Measurements from ENCODE around the gene TARS2.
A peak's percentile ranks its signal among the peaks of the same experiment; 100 is the strongest.

TARS2 gene

DNA sequence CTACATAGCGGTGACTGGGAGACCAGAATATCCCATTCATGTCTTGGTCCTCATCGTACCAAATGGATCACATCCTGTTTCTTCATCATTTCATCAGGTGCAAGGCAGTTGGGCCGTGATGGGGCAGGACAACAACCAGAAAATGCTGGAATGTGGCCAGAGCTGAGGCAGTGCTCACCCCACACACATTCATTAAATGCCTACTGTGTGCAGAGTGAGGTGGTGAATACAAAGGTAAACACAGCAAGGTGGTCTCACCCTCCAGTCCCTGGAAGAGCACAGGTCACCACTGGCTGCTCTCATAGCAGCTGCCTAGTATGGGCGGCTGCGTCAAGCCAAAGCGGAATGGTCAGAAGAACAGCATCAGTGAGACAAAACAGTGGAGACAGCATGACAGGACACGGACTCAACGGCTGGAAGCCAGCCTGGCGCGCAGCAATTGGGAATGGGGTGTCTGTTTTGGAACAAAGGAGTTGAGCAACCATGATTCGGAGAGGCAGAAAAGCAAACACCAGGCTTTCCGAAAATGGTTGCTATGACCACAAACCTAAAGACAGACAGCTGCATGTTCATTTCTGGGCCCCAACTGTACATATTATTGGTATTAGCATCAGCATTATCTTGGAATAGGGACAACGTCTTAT is 56.4 kb downstream of the TARS2 start:
- peak; percentile 93 for DNase-seq

DNA sequence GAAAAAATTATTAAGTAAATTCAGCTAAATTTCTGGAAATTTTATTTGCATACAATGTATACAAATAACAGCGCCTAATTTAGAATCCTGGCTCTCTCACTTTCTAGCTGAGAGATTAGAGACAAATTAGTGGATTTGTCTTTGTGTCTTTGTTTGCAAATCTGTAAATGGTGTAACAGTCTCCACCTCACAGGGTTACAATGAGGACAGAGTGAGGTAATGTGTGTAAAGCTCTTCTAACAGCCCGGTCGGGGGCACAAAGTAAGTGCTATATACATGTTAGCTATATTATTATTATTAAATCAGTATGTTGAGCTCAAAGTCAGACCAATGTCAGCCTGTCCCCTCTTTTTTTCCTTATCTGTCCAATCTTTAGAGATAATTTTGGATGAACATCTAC is 57.0 kb downstream of the TARS2 start:
- peak; percentile 55 for DNase-seq

DNA sequence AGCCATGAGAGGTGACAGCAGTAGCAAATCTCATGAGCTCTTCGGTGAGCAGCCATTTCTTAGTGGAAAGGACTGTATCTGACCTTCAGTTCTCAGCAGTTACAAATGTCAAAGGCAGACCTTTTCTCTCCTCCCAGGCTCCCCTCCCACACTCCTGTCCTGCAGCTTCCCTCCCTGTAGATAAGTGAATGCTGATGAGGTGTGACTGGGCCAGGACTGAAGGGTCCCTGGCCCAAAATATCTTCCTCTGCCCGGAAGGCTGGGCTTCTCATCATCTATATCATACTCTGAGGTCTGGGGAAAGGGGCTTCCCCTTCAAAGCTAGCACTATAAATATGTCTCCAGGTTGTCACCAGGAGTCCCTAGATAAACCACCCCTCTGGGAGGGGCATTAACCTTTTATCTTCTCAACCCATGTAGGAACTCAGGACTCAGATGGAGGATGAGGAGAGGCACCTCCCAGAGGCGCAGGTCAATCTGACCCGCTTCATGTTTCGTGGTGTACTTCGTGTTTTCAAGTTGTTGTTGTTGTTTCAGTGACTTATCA is 58.3 kb downstream of the TARS2 start:
- DNase-seq, result no peak

DNA sequence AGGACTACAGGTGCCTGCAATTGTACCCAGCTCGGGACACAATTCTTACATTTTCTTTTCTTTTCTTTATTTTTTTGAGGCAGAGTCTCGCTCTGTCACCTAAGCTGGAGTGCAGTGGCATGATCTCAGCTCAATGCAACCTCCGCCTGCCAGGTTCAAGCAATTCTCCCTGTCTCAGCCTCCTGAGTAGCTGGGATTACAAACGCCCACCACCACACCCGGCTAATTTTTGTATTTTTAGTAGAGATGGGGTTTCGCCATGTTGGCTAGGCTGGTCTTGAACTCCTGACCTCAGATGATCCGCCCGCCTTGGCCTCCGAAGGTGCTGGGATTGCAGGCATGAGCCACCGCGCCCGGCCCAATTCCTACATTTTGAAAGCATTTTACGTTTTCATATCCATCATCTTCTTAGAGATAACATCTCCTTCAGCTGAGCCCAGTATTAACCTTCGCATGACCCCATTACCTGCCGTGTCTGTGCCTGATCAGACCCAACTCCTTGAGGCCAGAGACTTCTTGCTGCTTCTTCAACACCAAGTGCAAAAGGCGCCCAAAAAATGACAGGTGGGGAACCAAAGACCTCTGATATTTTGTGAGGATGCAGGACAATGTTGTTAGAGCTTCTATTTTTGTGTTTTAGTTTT is 59.2 kb downstream of the TARS2 start:
- DNase-seq, result no peak

DNA sequence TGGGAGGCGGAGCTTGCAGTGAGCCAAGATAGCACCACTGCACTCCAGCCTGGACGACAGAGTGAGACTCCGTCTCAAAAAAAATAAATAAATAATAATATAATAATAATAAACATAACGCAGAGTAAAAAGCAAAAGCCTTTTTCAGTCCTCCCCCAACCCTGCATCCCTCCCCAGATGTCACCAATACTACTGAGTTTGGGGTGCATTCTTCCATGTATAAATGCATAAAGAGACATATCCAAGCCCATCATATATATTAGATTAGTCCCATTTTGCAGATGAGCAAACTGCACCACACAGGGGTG is 61.1 kb downstream of the TARS2 start:
- no peak for DNase-seq

DNA sequence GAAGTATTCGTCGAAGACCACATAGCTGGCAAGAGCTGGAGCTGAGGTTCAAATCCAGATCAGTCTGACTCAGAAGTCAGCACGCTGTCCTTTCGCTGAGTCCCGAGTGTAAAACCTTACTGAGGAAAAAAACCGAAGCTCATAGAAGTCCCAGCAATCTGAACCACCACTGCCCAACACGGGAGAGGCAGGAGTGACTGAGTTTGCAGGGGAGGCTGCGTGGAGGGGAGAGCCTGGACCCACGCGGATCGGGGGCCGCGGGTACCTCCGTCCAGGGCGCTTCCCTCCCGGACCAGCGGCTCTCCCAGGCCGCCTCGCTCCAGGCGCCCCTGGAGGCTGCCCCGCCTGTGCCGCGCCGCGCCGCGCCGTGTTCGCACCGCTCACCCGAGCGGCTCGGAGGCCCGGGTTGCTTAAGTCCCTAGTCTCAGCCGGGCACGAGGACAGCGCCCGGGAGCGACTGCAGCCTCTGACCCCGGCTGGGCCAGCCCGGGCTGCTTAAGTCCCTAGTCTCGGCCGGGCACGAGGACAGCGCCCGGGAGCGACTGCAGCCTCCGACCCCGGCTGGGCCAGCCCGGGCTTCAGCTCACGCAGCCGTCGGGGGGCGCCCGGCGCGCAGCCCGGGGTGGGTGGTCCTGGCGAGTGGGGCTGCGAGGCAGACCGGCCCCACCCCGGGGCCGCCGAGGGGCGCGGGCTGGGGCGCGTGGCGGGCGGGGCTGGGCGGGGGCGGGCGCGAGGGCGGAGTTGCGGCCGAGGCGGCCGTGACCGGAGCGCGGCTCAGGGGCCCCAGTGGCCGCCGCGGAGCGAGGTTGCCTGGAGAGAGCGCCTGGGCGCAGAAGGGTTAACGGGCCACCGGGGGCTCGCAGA is 61.6 kb downstream of the TARS2 start, which contains the start of gene ADAMTSL4:
ADAMTSL4 (plus strand) TSS at position 777 of the 864 bp plus-strand sequence. CDS start 2,881 bp downstream, outside the sequence.
- DNase-seq, result peak; percentile 69

DNA sequence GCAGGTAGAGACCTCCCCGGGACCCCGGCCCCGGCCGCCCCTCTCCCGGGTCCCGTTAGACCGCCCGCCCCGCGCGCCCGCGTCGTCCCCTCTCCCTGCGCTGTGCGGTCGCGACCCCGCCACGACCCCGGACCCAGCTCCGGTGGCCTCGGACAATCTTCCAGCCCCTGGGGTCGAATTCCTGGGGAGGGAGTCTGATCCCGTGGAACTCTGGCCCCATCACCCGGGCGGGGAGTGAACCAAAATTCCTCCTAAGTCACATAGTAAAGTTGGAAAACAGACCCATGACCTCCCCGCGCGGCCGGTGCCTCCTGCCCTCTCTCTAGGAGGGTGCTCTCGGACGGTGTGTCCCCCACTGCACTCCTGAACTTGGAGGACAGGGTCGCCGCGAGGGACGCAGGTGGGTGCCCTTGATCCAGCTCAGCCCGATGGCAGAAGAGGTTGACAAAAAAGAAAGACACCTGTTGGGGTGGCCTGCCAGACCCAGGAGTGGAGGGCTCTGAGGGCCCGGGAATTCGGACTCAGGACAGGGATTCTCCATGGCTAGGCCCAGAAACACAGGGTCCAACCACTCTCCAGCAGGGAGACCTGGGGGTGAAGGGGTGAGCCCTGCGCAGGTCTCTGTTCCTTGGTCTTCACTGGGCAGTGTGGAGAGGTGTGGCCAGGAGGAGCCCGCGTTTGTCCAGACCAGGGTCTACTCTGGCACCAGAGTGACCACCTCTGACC is 62.4 kb downstream of the TARS2 start:
- no peak for DNase-seq

DNA sequence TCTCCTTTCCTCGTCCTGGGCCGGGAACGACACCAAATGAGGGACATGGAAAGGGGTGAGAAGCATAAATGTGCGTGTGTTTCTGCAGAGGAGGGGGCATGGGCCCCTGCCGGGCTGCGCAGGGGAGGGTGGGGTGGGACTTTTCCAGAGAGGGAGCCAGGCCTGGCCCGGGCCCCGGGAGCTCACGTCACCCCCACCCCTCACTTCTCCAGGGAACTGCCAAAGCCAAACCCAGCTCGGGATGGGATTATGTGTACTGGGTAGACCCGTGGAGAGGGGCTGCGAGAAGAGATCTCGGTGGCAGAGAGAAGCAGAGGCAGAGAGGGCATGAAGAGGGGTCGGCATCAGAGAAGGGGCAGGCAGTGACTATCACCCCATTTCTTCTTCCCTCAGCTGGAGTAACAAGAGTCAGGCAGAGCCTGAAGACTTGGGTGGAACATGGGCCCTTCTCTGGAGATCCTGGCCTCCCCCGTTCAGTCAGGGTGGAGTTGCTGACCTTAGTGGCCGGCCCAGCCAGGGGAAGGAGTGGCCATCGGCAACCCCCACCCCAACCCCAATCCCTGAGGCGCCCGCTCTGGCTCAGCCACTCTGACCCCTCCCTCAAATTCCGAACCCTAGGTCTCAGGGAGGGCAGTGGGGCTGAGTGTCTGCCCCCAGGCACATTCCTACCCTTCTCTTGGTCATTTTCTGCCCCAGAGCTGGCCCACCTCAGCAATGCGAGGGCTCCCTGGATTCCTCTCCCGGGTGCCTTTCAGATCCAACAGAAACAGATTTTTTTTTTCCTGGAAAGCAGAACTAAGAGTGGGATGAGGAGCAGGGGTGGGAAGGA is 63.2 kb downstream of the TARS2 start:
- no peak for DNase-seq

DNA sequence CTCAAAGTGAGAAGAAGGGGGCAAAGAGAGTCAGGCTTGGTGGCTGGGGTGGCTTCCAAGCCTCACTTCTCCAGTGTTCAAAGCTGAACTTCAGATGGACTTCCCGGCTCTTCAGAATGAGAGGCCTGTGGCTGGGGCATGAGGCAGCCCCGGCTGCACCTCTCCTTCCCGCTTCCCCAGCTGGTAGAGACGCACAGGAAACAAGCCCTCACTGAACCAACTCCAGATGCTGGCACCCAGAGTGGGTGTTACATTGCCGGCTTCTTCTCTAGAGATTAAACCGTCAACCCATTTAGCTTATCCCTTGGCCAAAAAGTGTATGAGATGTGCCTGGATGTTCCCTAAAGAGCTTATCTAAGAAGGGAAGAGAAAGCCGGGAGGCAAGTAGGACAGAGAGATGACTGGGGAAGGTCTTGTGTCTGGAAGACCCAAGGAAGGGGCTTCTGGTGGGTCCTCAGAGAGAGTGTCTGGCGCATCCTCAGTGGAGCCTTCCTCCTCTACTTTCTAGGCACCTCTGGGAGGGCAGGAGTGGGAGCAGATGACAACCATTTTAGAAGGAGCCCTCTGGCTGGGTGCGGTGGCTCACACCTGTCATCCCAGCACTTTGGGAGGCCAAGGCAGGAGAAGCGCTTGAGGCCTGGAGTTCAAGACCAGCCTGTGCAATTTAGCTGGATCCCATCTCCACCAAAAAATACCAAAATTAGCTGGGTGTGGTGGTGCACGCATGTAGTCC is 64.0 kb downstream of the TARS2 start:
- no peak for DNase-seq

DNA sequence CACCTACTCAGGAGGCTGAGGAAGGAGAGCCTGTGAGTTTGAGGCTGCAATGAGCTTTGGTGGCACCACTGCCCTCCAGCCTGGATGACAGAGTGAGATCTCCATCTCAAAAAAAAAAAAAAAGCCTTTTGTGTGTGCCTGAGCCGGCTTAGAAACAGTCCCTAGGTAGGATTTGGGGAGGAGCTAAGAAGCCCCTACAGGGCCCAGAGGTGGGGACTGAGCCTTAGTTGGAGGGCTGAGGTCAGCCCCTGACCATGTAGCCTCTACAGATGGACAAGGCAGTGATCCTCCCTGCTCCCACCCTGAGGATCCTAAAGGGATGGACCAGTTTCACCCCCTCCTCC is 64.5 kb downstream of the TARS2 start:
- no peak for DNase-seq

DNA sequence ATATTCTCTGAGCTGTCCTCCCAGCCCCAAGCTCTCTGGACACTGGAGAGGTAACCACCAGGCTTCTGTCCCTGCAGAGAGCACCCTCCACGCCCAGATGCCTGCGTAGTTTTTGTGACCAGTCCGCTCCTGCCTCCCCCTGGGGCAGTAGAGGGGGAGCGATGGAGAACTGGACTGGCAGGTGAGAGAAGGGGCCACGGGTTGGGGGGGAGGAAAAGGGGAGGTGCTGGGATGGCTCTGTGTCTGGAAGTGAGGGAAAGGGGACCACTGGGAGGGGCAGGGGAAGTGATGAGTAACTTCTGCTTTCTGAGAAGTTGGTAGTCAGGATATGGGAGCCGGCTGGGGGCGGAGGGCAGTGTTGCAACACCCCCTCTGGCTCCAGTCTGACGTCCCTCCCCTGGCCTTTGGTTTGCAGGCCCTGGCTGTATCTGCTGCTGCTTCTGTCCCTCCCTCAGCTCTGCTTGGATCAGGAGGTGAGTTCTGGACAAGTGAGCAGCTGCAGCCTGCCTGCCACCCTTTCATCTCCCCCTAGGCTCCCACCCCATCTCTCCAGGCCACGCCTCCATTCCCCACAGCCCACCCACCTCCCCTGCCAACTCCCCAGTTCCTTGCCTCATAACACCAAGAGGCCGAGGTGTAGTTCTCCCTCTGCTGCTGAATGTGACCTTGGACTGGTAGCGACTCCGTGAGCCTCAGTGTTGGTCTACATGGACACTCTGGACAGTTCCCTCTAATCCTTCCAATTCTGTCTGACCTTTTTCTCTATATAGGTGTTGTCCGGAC is 65.1 kb downstream of the TARS2 start:
- DNase-seq, result no peak

DNA sequence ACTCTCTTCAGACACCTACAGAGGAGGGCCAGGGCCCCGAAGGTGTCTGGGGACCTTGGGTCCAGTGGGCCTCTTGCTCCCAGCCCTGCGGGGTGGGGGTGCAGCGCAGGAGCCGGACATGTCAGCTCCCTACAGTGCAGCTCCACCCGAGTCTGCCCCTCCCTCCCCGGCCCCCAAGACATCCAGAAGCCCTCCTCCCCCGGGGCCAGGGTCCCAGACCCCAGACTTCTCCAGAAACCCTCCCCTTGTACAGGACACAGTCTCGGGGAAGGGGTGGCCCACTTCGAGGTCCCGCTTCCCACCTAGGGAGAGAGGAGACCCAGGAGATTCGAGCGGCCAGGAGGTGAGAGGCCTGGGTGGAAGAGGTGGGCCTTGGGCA is 65.7 kb downstream of the TARS2 start:
- DNase-seq, result no peak

DNA sequence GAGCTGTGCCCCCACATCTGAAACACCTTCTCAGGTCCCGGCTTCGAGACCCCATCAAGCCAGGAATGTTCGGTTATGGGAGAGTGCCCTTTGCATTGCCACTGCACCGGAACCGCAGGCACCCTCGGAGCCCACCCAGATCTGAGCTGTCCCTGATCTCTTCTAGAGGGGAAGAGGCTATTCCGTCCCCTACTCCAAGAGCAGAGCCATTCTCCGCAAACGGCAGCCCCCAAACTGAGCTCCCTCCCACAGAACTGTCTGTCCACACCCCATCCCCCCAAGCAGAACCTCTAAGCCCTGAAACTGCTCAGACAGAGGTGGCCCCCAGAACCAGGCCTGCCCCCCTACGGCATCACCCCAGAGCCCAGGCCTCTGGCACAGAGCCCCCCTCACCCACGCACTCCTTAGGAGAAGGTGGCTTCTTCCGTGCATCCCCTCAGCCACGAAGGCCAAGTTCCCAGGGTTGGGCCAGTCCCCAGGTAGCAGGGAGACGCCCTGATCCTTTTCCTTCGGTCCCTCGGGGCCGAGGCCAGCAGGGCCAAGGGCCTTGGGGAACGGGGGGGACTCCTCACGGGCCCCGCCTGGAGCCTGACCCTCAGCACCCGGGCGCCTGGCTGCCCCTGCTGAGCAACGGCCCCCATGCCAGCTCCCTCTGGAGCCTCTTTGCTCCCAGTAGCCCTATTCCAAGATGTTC is 66.3 kb downstream of the TARS2 start:
- no peak for DNase-seq

DNA sequence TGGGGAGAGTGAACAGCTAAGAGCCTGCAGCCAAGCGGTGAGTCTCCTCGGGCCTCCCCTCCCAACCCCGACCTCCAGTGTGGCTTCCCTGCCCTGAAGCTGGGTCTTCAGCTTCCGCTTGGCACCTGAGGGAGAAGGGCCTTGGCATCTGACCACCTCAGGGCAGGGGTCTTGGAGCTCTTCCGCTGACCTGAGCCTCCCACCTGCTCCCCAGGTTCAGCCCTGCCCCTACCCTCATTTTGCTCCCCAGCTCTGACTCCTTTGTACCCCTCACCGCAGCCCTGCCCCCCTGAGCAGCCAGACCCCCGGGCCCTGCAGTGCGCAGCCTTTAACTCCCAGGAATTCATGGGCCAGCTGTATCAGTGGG is 66.8 kb downstream of the TARS2 start:
- no peak for DNase-seq

DNA sequence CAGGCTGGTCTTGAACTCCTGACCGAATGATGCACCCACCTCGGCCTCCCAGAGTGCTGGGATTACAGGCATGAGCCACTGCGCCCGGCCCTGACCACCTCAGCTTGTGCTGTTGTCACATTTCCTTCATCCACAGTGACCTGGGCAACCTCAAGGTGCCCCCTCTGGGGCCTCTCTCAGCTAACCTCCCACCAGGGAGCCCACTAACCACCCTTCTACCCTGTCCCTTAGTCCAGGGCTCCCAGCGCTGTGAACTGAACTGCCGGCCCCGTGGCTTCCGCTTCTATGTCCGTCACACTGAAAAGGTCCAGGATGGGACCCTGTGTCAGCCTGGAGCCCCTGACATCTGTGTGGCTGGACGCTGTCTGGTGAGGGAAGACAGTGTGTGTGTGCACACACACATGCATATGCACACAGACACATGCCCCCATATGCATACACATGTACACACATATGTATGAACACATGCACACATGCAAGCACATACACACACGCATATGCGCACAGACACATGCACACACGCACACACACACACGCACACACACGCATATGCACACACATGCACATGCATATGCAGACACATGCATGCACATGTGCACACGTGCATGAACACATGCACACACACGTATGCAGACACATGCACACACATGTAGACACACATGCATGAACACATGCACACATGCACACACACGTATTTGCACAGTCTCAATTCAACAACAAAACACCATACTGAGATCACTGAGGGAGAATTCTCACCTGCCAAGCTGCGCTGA is 68.2 kb downstream of the TARS2 start:
- DNase-seq, result no peak

DNA sequence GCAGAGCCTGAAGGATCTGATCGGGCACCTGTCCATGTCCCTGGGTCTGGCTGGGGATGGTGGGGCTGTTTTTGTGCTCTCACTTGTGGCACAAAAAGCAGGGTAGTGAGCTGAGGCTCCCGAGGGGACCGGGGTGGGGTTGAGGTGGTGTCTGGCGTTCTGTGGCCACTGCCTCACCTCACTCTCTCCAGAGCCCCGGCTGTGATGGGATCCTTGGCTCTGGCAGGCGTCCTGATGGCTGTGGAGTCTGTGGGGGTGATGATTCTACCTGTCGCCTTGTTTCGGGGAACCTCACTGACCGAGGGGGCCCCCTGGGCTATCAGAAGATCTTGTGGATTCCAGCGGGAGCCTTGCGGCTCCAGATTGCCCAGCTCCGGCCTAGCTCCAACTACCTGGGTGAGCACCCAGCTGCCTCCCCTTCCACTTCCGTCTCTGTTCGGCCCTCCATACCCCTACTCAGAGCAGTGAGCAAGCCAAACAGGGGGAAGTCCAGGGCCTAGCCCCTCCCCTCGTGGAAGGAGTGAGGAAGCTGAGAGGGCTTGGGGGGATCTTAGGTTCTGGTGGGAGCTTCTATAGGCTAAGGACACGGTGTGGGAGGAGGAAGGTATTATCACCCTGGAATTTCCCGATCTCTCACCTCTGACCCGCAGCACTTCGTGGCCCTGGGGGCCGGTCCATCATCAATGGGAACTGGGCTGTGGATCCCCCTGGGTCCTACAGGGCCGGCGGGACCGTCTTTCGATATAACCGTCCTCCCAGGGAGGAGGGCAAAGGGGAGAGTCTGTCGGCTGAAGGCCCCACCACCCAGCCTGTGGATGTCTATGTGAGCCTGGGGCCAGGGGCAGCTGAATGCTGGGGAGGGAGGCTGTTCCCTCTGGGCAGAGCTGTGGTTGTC is 69.0 kb downstream of the TARS2 start:
- DNase-seq, result no peak

DNA sequence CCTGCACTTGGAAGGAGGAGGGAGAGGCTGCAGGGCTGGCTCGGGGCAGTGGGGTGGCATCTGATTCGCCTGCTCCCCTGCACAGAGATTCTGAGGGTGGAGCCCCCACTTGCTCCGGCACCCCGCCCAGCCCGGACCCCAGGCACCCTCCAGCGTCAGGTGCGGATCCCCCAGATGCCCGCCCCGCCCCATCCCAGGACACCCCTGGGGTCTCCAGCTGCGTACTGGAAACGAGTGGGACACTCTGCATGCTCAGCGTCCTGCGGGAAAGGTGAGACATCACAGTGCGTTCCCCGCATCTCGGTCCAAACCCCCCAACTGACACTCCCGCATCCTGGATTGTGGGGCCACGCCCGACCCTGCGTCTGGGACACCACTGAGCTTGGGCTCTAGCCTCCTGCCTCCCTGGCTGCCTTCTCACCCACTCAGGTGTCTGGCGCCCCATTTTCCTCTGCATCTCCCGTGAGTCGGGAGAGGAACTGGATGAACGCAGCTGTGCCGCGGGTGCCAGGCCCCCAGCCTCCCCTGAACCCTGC is 69.9 kb downstream of the TARS2 start:
- DNase-seq, result no peak

All from NCI-H345 (cell line).